Hematopoietic multipotent progenitor cell treated with erythropoietin and hydrocortisone succinate and interleukin-3 and kit ligand, for 6 days (in vitro differentiated cells): ENCODE data around the gene LIMD2.
"Not testable (repeated sequence)": the region's sequence is repeated elsewhere in the genome, so short reads cannot be mapped to it uniquely, and the experiment has no call there.

ENCODE experiments used
- DNase-seq: peaks from one replicate; pipeline ENCODE4 v3.0.0-alpha.2; 2015

LIMD2 gene

GRCh38 chr17:63699638-63700527 lies at the start of gene LIMD2:
Gene LIMD2 (minus strand): TSS chr17:63700125. CDS start chr17:63699298, 827 bp downstream.
- peak; percentile 81 for DNase-seq

- peak; percentile 99 for DNase-seq
These were observed 41.7 kb upstream of the LIMD2 start, which contains the start of gene STRADA for GRCh38 chr17:63741408-63742173. Gene STRADA (minus strand): TSS chr17:63741799. CDS start chr17:63728369, 13,430 bp downstream.

- DNase-seq: peak; percentile 52
These were observed 41.1 kb upstream of the LIMD2 start for GRCh38 chr17:63741143-63741407.

- peak; percentile 53 for DNase-seq
These were observed 40.7 kb upstream of the LIMD2 start for GRCh38 chr17:63740464-63741142.

GRCh38 chr17:63735691-63736090 lies 35.8 kb upstream of the LIMD2 start:
- DNase-seq: no peak

- no peak for DNase-seq
These were observed 22.5 kb upstream of the LIMD2 start for GRCh38 chr17:63722403-63722802.

- not testable (repeated sequence) for DNase-seq
These were observed 20.3 kb upstream of the LIMD2 start for GRCh38 chr17:63720194-63720593.

GRCh38 chr17:63718988-63719387 lies 19.1 kb upstream of the LIMD2 start:
- DNase-seq: no peak

- no peak for DNase-seq
These were observed 16.5 kb upstream of the LIMD2 start for GRCh38 chr17:63716426-63716825.

- DNase-seq: no peak
These were observed 14.8 kb upstream of the LIMD2 start for GRCh38 chr17:63714550-63715277.

- DNase-seq: peak; percentile 26
These were observed 9.2 kb upstream of the LIMD2 start for GRCh38 chr17:63709110-63709509.

GRCh38 chr17:63707151-63707550 lies 7.2 kb upstream of the LIMD2 start:
- no peak for DNase-seq

GRCh38 chr17:63706336-63707082 lies 6.6 kb upstream of the LIMD2 start:
- no peak for DNase-seq

- DNase-seq: no peak
These were observed 5.7 kb upstream of the LIMD2 start for GRCh38 chr17:63705657-63706056.

- DNase-seq: no peak
These were observed 4.9 kb upstream of the LIMD2 start for GRCh38 chr17:63704836-63705235.

GRCh38 chr17:63704259-63704576 lies 4.3 kb upstream of the LIMD2 start:
- no peak for DNase-seq

- DNase-seq: no peak
These were observed 3.8 kb upstream of the LIMD2 start for GRCh38 chr17:63703556-63704258.

GRCh38 chr17:63703029-63703428 lies 3.1 kb upstream of the LIMD2 start:
- no peak for DNase-seq

GRCh38 chr17:63702721-63703015 lies 2.7 kb upstream of the LIMD2 start:
- no peak for DNase-seq

GRCh38 chr17:63701868-63702720 lies 2.2 kb upstream of the LIMD2 start:
- DNase-seq: peak; percentile 82

GRCh38 chr17:63701456-63701820 lies 1.5 kb upstream of the LIMD2 start:
- no peak for DNase-seq
